Prostate gland (tissue), 2 donors: Measurements from ENCODE around the gene FAF2. TPM values are rescaled to one million over a fixed set of nuclear protein-coding genes. Genes with fewer than 3 reads are reported as not detected.

Source experiments
- DNase-seq: peaks from one replicate; pipeline ENCODE4 v3.0.0-alpha.2; 2019; ENCODE audit warnings: low spot score
- H3K27ac ChIP-seq, 2 donors: fragments of 200-600 bp; sonication (generic); 2 replicates each; pipeline ENCODE4 v1.5.1; 2017 to 2019
- H3K27me3 ChIP-seq: fragments of 200-600 bp; sonication (generic); replicated peaks from 2 replicates; pipeline ENCODE4 v1.5.1; 2019; ENCODE audit not compliant: insufficient read depth
- H3K36me3 ChIP-seq, 2 donors: fragments of 200-600 bp; sonication (generic); 1 replicate in 1 of 2; 2 replicates in 1 of 2; pipeline versions ENCODE4 v1.5.1 to v1.8.1; 2017 to 2019
- H3K4me1 ChIP-seq: fragments of 200-600 bp; sonication (generic); replicated peaks from 2 replicates; pipeline ENCODE4 v1.5.1; 2019
- H3K4me3 ChIP-seq, 2 donors: fragments of 200-600 bp; sonication (generic); 2 replicates each; pipeline ENCODE4 v1.5.1; 2017 to 2019
- H3K9me3 ChIP-seq: fragments of 200-600 bp; sonication (generic); 2 replicates; pipeline ENCODE4 v1.5.1; 2017
- CTCF ChIP-seq, 4 experiments: fragments of 200-600 bp in 2 of 4; fragments of 450-650 bp in 2 of 4; sonication (generic) in 2 of 4; IDR thresholded peaks; 1 replicate in 3 of 4; 2 replicates in 1 of 4; pipeline ENCODE4 v1.5.1; 2016 to 2019; ENCODE audit warnings: antibody characterized with exemption in 4 of 4, mild to moderate bottlenecking in 2 of 4, moderate library complexity in 2 of 4
- POLR2A ChIP-seq: fragments of 450-650 bp; IDR thresholded peaks from one replicate; pipeline ENCODE4 v1.6.1; 2016; ENCODE audit warnings: antibody characterized with exemption, mild to moderate bottlenecking
- POLR2AphosphoS5 ChIP-seq: sonication (generic); formaldehyde crosslinking; IDR thresholded peaks from one replicate; pipeline ENCODE4 v1.6.1; 2017; ENCODE audit warnings: antibody characterized with exemption
- WGBS: methylation state at CpG from one replicate; pipeline ENCODE4 v1.1.5; 2018; 5-methylcytosine and 5-hydroxymethylcytosine counted together
- intact Hi-C: fragments of 100-400 bp; cut with DNase I; formaldehyde crosslinking; loops from one replicate; pipeline ENCODE4 v1.14.2; 2022
- total RNA-seq, 2 donors: library from RNA; depleted of rRNA; stranded (reverse); fragments of >200 nt; gene quantifications; one replicate each; pipeline ENCODE4 v1.1.0, GENCODE V29; 2016

The FAF2 gene
- total RNA-seq, 2 donors from 2014 or later = 36.8 to 43.5 TPM

GRCh38 chr5:176466245-176466871, 18.2 kb downstream of the FAF2 start:
- DNase-seq = no peak
- no peak overlapping the region for H3K27ac ChIP-seq

GRCh38 chr5:176469296-176469695, 21.1 kb downstream of the FAF2 start:
- Histone ChIP-seq H3K27ac (no peak overlapping the region), H3K27me3 (no peaks in the 10 kb centered on the region), H3K4me1 (no peaks in the 10 kb centered on the region), H3K4me3 (no peak overlapping the region), H3K36me3 (no peaks in the 10 kb centered on the region), H3K9me3 (no peaks in the 10 kb centered on the region)
- DNase-seq = no peak
- intact Hi-C loops = no loop called here
- no peak for TF ChIP-seq POLR2AphosphoS5
- TF ChIP-seq CTCF (IDR thresholded peaks at IDR 0.05) = no peak
- TF ChIP-seq POLR2A = no peak
- 55% methylated on average over 1 of the region's 1 CpG for WGBS

More at GRCh38 chr5:176466245-176466871, 18.2 kb downstream of the FAF2 start:
- no peaks in the 10 kb centered on the region for H3K4me1 ChIP-seq
- TF ChIP-seq POLR2A (no peak), CTCF (IDR thresholded peaks at IDR 0.05) (no peak), POLR2AphosphoS5 (no peak)
- intact Hi-C loops = no loop called here
- H3K36me3 ChIP-seq = no peaks in the 10 kb centered on the region
- H3K4me3 ChIP-seq = no peak overlapping the region
- no peaks in the 10 kb centered on the region for H3K9me3 ChIP-seq
- H3K27me3 ChIP-seq = no peaks in the 10 kb centered on the region
- WGBS = 36% methylated on average over 6 of the region's 6 CpGs

DNA sequence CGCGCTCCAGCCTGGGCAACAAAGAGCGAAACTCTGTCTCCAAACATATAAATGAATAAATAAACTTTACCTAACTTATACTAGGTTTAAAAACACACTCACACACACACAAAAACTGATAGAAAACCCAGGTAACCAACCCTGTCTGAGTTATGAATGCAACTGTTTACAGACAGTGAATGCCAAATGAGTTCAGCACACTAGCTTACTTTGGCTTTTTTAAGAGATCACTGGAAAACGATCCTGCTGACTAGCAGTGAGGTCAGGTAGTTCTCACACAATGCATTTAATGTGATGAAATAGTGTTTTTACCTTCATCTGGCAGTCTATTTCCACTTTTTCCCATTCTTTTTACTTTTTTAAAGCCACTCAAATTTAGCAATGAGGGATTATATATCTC, 22.4 kb downstream of the FAF2 start:
- no peak overlapping the region for H3K4me3 ChIP-seq
- no peak overlapping the region for H3K27ac ChIP-seq
- intact Hi-C loops = no loop called here
- no peaks in the 10 kb centered on the region for H3K36me3 ChIP-seq
- no peaks in the 10 kb centered on the region for H3K9me3 ChIP-seq
- DNase-seq = no peak
- no peaks in the 10 kb centered on the region for H3K27me3 ChIP-seq
- no peaks in the 10 kb centered on the region for H3K4me1 ChIP-seq
- TF ChIP-seq POLR2A = no peak
- no peak for TF ChIP-seq CTCF (IDR thresholded peaks at IDR 0.05)
- TF ChIP-seq POLR2AphosphoS5 = no peak
- WGBS = 74% methylated on average over 4 of the region's 4 CpGs

- Histone ChIP-seq H3K4me1 (no peaks in the 10 kb centered on the region), H3K36me3 (no peaks in the 10 kb centered on the region), H3K4me3 (no peak overlapping the region), H3K27ac (no peak overlapping the region), H3K9me3 (no peaks in the 10 kb centered on the region), H3K27me3 (no peaks in the 10 kb centered on the region)
- DNase-seq = no peak
- TF ChIP-seq POLR2A (no peak), CTCF (IDR thresholded peaks at IDR 0.05) (no peak), POLR2AphosphoS5 (no peak)
- WGBS = 96% methylated on average over 2 of the region's 2 CpGs
- intact Hi-C loops = no loop called here
Observed at GRCh38 chr5:176471098-176471497, 22.9 kb downstream of the FAF2 start.

- WGBS = 92% methylated on average over 7 of the region's 7 CpGs
- H3K36me3 ChIP-seq = no peaks in the 10 kb centered on the region
- intact Hi-C loops = no loop called here
Observed at GRCh38 chr5:176473335-176474006, 25.3 kb downstream of the FAF2 start.

More at GRCh38 chr5:176473335-176474006, 25.3 kb downstream of the FAF2 start:
- Histone ChIP-seq H3K4me3 (no peak overlapping the region), H3K27ac (no peak overlapping the region), H3K9me3 (no peaks in the 10 kb centered on the region), H3K4me1 (no peaks in the 10 kb centered on the region), H3K27me3 (no peaks in the 10 kb centered on the region)
- DNase-seq = no peak
- TF ChIP-seq CTCF (IDR thresholded peaks at IDR 0.05) (no peak), POLR2AphosphoS5 (no peak), POLR2A (no peak)
